ENCODE data around the gene OSBPL3.

The OSBPL3 gene

DNA sequence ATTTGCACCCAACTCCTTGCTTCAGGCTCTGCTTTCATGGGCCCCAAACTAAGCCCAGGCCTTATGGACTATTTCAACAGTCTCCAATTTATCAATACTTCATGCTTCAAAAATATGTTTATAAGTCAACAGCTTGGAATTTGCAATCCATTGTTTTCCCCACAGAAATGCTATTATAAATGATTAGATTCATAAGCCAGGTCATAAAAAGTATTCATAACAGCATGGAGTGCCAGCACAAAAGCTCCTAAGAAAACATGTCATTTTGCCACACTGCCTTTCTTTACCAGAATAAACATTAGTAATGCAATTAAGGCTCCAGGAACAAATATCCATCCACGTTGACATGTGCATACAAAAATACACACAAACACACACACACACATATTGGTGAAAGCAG lies 30.1 kb downstream of the OSBPL3 start:
- DNase-seq = no peak

DNA sequence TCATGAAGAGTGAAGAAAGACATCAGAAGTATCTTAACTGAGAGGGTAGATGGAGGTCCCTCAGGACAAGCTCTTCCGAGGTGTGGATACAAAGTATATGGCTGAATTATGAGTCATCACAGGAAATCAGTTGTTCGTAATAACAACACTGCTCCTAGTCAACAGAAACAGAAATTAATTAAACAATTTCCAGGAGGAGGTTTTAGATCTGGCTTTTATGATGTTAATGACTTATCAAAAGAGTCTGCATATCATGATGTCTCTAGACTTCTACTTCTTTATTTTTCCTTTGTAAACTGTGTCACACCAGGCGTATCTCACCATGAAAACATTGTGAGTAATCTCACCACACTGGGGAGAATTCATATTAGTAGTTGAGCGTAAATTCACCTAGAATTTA lies 31.2 kb downstream of the OSBPL3 start:
- no peak for DNase-seq

DNA sequence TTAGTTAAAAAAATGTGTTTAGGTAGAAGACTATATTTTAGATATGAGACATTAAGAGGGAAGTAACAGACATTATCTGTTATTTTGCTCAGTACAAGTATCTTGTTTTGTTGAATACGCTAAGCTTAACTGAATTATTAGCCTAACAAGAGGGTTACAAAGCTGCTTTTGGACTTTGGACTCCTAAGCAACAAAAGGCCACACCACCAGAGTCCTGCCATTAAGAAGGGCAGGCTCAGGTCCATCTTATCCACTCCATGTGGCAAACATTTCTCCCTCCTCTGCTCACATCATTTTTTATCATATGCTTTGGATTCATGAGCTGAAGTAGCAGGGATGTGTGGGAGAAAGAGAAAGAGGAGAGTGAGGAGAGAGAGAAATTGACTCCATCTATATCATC lies 33.5 kb downstream of the OSBPL3 start:
- no peak for DNase-seq

DNA sequence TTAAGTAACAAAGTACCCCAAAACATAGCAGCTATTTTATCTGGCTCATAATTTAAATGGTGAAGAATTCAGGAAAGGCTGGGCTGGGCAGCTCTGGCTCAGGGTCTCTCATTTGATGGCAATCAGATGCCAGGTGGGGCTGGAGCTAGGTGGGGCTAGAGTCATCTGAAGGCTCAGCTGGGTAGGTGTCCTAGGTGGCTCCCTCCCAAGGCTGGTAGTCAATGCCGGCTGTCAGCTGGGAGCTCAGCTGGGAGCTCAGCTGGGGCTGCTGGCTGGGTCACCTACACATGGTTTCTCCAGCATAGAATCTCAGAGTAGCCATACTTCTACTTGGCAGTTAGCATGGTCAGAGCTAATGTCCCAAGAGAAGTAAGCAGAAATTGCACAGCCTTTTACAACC lies 34.1 kb downstream of the OSBPL3 start:
- no peak for DNase-seq

DNA sequence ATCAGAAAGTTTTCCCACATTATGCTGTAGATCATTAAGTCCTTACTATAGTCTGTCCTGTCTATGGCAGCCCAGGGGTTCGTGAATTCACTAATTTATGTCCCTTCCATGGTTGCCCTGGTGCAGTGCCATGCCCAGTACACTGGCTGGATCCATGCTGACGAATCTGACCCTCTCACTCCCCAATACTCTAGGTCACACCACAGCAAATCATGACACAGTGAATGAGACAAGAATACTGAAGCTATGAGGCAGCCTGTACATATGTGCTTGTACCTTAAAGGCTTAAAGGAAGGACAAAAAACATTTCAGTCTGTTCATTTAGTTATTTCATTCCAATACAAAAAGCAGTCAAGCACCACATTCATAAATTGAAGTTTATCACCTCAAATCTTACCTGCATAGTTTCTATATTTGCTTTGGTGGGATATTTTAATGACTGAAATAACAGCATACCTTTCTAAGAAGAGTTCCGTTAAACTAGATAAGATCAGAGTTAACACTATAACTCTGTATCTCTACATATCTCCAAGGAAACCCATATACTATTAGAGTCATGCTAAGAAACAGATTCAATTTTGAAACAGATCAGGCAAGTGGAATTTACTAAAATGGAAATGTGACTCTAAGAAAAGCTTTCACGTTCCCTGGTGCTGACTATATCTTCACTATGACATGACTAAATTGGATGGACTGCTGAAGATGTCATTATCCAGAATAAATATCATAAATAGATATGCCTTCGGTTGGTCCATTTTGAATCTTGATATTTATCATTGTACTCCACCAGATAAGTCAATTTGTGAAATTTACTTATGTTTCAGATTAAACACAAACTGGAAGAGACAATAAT lies 36.7 kb downstream of the OSBPL3 start:
- no peak for DNase-seq

DNA sequence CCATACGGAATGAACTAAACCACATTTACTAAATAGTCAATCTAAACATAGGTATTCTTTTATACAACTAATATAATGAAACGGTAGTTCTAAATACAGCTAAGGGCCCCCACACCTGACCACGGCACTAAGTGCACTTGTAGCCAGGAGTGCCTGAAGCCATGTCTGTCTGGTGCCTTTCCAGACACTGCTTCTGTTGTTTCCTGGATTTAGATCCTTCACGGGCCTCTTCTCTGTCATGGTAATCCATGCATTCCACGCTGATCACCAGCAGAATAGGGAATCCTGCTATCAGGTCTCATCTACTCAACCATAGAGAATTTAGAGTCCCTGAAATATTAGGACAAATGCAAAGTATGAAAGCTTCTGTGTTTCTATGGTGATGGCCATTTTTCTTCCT lies 37.8 kb downstream of the OSBPL3 start:
- DNase-seq = no peak

DNA sequence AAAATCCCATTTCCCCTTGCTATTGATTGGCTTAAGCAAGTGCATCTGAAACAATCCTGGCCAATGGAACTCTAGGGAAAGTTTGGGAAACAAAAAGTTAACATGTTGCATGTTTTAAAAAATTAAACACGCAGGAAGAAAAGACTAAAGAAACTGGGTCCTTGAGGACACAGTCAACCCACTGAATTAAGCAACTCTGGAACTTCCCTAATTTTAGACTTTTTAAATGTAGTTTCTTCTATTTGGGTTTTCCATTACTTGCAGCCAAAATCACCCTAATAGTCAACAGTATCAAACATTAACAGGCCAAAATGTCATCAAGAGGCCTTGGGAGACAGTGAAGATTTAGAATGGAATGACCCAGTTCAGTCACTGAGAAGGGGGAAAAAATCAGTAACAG lies 40.6 kb downstream of the OSBPL3 start:
- no peak for DNase-seq

DNA sequence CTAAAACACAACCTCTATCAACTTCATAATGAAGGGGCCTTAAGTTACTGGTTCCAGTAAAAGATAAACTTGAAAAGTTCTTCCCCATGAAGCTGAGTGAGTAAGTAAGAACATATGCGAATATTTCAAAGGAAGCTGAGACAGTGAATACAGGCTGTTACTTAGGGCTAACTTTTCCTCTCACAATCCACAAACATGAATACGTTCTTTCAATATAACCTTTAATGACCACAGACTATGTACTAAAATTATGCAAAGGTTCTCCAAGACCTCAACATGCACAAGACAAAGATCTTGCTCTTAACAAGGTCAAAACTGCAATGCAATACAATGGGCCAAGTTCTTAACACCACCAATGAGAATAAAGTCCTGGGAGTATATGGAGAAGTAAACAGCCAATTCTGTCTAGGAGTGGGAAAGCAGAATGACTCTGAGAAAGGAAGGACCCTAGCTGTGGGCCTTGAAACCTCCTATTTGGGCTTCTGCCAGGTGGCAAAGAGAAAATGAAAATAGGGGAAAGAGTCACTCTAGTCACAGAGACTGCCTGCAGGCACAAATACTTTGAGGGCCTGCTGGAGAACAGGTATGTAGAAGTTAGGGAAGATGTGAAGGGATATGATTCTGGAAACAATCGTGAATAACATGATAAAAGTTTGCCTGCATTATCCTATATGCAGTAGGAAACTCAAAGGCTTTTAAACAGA lies 43.7 kb downstream of the OSBPL3 start:
- no peak for DNase-seq

DNA sequence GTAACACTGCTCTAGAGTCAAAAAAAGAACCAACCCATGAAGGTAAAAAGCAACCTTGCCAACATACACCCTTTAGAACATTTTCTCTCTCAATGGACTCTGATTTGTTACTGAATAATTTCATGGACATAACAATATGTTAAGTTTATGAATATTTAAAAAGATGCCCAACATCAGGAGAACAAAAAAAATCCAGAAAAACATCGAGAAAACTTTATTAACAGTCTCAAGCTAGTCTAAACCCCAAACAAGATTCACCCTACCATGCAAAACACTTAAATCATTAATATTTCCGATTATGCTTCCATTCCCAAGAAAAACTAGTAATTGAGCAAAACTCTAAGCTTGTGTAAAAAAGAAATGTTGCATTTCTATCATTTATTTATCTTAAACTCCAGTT lies 46.7 kb downstream of the OSBPL3 start:
- no peak for DNase-seq

DNA sequence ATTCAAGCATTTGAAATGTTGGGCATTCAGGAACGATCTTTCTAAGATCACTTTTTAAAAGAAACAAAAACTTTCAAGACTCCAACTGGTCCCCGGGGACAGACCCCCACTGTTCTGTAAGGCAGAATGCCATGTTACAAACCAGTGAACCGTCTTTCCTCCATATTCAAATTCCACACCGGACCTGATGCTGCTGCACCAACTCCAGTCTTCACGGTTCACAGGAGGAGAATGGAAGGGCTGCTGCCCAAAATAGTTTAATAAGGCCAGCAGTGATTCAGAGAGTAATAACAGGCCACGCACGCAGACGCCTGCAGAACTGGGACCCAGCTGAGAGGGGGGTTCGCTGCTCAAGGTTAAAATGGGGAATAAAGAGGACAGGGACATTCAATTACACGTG lies 47.2 kb downstream of the OSBPL3 start:
- DNase-seq = no peak

DNA sequence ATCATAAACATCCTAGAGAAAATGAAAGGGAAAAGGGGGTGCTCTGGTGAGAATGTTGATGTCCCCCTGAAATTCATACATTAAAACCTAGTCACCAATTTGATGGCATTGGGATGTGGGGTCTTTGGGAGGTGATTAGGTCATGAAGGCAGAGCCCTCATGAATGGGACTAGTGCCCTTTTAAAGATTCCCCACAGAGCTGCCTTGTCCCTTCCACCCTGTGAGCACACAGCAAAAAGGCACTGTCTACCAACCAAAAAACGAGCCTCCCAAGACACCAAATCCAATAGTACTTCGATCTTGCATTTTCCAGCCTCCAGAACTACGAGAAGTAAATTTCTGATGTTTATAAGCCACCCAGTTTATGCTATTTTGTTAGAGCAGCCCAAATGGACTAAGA lies 47.6 kb downstream of the OSBPL3 start:
- DNase-seq = no peak

DNA sequence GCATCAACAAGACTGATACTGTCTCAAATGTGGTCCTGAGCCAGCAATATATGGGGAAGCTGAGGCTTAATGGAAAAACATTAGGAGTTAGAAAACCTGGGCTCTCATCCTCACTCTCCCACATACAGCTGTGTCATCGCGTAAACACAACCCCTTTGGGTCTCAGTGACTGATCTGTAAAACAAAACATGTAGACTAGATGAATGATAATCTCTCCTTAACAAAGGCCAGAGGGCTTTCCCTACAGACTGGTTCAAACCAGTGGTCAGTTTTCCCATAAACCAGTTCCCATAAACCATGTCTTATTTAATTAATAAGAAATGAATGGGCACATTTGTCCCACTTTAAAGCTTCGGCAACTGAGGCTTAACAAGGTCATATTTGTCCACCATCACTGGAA lies 48.1 kb downstream of the OSBPL3 start:
- DNase-seq = no peak

DNA sequence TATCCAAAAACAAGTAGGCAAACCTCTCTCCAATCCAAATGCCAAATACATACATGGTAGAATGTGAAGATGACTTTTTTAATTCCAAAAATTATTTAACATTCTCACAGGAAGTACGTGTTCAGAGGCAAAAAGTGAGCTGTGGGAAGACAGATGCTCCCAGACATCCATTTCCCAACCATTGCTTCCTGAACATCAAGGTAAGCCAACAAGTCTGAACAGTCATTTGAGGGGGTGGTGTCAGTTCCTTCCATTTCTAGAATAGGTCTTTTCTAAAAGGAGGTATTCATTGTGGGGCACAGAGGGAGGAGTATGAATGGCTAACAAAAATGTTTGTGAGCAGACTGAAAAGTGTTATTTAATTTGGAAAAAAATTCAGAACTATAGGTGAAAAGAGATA lies 49.1 kb downstream of the OSBPL3 start:
- DNase-seq = no peak

DNA sequence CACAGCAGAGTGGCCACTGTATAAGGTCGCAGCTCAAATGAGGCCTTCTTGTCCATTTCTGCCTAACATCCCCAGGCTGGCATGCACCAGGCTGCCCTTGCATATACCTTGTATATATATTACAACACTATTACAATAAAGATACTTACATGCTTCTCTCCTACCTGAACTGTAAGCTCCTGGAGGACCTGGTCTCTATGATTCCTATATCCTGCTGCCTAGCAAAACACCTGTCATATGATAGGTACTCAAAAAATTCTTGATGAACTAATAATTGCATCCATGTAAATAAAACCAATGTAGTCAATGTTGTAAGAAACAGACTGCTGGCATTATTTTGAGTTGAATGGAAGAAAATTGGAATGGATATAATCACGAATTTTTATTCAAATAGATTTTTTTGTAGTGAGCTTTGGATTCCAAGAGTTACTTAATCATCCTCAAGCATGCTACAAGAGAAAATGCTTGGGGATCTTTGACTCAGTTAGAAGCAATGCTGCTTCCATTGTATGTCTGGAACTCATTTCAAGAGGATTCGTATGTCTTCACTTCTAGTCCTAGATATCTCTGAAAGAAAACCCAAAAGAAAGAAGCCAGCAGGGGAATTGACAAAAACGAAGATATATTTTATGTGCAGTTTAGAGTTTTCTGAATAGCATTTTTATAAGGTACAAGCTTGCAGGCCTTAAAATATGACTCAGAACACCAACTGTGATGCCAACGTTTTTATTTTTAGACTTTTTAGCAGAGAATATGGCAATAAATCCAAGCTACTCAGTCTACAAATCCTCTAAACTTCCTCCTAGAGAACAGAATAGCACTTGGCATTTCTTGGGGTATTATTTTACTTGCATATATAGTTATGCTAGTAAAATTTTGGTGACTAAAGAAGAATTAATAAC lies 53.1 kb downstream of the OSBPL3 start:
- no peak for DNase-seq

DNA sequence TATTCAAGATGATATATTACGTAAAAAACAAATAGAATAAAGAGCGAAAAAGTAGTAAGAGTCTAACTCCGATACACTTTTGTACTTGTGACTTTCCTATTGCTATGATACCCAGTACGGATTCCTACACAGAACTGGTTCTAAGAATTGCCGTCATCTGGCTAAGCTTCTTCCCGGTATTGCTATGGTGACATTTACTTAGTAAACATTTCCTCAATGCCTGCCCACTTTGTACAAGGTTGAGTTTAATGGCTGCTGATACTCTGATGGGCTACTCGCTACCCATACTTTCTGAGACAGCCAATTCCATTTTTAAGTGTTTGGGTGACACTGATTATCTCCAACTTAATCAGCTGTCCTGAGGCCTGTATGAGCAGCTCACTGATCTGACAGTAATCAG lies 55.6 kb downstream of the OSBPL3 start:
- DNase-seq = no peak

DNA sequence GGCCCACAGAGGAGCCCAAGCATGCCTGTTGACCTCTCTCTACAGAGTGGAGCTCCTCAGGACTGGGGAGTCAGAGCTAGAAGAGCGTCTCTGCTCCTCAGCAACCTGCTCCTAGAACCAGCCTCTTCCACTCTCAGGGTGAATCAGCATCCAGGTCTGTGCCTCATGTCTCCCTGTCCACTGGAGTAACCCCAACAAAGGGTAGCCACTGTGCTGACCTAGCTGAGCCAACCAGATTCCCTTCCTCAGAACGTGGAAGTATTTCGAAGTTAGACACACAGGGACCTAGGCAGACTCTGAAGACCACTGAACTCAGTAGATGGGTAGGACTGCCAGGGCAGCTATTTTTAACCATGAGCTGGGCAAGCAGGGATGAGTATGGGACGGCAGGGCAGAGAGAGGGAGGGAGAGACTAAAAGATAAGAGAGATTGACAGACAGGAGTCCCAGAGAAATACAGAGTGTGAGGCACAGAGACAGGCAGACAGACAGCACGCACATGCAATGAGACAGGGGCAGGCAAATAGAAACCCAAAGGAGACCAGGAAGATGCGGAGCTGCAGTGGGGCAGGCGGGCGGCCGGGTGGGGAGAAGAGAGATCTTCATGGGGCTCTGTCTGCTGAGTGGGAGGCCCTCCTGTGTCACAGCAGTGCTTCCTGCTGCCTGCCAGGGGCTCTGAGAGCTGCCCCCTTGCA lies 56.7 kb downstream of the OSBPL3 start:
- DNase-seq = no peak

DNA sequence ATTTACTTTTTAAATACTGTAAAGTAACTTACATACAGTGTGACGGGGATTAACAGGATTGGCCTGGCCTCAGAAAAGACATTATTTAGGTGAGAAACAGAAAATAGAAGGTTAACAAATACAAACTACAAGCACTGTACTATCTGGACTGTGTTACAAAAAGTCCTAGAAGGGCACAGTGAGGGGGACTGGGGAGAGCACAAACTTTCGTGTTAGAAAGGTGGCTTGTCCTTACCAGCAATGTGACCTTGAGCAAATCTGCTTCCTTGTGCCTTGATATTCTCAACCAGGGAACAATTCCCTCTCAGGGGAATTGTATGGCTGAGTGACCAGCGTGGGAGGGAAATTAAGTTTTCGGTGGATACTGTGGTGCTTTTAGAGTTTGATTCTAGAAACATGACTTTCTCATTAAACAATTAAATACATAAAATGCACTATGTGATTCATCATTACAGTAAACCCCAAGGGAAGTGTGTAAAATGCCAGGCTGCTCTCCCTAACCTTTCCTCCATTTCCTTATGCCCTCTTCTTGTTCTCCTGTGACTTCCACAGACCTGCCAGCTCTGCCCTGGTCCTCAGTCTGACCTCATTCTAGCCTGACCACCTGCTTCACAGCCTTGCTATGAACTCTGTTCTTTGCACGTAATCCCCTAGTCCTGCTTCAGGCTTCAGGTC lies 57.7 kb downstream of the OSBPL3 start:
- DNase-seq = no peak

DNA sequence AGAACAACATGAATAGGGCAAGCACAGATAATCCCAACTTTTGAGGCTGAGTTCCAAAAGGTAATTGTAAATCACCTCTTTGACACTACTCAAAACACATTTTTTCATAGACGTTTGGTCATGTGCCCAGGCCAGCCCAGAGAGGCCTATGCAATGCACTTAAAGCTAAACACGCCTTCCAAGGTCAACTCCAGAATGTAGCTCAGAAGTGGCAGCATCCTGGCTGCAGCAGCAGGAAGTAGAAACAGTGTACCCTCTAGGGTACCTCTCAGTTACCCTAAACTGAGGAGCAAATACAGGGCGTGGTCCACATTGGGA lies 58.7 kb downstream of the OSBPL3 start:
- no peak for DNase-seq

DNA sequence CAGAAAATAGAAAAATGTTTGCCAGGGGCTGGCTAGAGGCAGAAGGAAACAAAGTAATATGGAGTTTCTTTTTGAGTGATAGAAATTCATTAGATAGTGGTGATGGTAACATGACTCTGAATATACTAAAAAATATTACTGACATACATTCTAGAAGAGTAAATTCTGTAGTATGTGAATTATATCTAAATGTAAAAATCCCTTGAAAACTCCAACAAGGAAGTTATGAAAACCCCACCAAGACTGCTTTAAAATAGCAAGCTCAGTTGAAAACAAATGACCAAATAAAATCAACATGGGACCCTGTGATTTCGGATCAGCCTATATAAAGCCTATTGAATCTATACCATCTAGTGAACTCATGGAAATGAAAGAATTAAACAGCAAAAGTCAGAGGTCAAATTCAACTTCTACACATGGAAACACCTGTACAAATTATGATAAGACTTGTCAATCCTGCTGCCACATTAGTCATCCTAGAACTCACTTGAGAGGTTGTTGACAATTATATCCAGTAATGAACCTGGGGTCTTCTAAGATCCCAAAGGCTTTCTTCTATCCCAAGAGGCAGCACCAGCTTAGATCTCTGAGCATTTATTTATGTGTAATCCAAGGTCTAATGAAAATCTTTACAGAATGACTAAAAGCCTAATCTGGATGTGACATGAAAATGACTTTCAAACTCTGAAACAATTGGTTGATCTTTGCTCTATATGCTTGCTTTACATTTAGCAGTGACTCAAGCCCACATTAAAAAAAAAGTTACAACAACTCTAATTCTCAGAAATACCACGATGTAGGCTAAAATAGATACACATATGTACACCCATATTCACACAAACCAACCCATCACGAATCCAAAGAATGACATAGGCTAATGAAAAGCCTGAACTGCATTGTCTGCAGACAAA lies 59.3 kb downstream of the OSBPL3 start:
- DNase-seq = no peak

DNA sequence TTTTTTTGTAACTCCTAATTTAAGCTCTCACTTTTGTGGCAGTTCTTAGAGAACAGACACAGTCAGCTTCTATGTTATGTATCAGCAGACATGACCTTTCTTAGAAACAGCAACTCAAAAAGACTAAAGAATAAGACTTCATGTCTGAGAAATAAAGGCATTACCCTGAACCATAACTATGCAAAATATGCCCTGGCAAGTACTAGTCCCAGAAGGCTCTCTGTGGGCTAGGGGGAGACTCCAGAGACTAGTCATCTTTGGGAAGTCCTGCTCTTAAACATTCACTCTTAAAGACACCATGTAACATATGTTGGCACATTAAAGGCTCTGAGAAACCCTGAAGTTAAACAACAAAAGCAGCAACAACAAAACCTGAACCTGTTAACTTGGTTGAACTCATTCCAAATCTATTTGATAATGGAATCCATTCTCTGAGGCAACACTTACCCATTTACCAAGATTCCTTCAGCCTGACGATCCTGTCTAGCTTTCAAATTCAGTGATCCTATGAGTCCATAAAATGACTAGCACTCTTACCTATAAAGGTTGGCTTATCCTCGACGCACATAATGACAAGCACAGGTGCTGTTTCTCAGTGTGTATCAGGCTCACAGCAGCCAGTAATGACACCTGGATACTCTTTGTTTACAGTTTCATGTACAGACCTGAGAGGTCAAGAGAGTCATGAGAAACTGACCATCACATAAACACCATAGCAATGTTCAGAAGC lies 62.3 kb downstream of the OSBPL3 start:
- no peak for DNase-seq
